SK-N-SH treated with all-trans-retinoic acid at 6 μM for 48 hours (cell line): ENCODE measurements around the gene NACAD.

Source experiments
- ATAC-seq: fragments of 200-7000 bp; cut with Tn5 transposase; 3 replicates; pipeline ENCODE4 v1.9.1; 2020; ENCODE audit warnings: mild to moderate bottlenecking, moderate library complexity
- ARNTL ChIP-seq: fragments of 450-650 bp; formaldehyde crosslinking; IDR thresholded peaks from 2 replicates; pipeline ENCODE4 v1.5.0; 2020; ENCODE audit warnings: low read depth, mild to moderate bottlenecking, moderate library complexity, borderline replicate concordance
- BACH2 ChIP-seq: fragments of 250-450 bp; sonication (Bioruptor Pico); IDR thresholded peaks from 2 replicates; pipeline ENCODE4 v1.9.0; 2021; ENCODE audit warnings: mild to moderate bottlenecking, borderline replicate concordance
- CSDC2 ChIP-seq: fragments of 250-450 bp; sonication (Bioruptor Pico); IDR thresholded peaks from 2 replicates; pipeline ENCODE4 v1.5.0; 2020; ENCODE audit warnings: mild to moderate bottlenecking, moderate library complexity
- ISL1 ChIP-seq: fragments of 250-450 bp; sonication (Bioruptor Pico); IDR thresholded peaks from 2 replicates; pipeline ENCODE4 v2.1.2; 2022; ENCODE audit warnings: mild to moderate bottlenecking, moderate library complexity
- OSR1 ChIP-seq: fragments of 250-450 bp; sonication (Bioruptor Pico); IDR thresholded peaks from 2 replicates; pipeline ENCODE4 v1.8.0; 2022; ENCODE audit warnings: moderate library complexity, mild to moderate bottlenecking, inconsistent platforms
- PATZ1 ChIP-seq: fragments of 250-450 bp; sonication (Bioruptor Pico); IDR thresholded peaks from 2 replicates; pipeline ENCODE4 v1.8.0; 2020; ENCODE audit warnings: mild to moderate bottlenecking, moderate library complexity, borderline replicate concordance
- PPARA ChIP-seq: fragments of 250-450 bp; sonication (Bioruptor Pico); IDR thresholded peaks from 2 replicates; pipeline ENCODE4 v1.5.0; 2020; ENCODE audit warnings: mild to moderate bottlenecking, borderline replicate concordance
- RARB ChIP-seq: fragments of 250-450 bp; sonication (Bioruptor Pico); IDR thresholded peaks from 2 replicates; pipeline ENCODE4 v1.8.0; 2021; ENCODE audit warnings: mild to moderate bottlenecking, moderate library complexity
- SNAI2 ChIP-seq: fragments of 250-450 bp; sonication (Bioruptor Pico); IDR thresholded peaks from 2 replicates; pipeline ENCODE4 v1.5.0; 2020; ENCODE audit warnings: mild to moderate bottlenecking, moderate library complexity
- TCF4 ChIP-seq: fragments of 250-450 bp; sonication (Bioruptor Pico); IDR thresholded peaks from 2 replicates; pipeline ENCODE4 v1.8.0; 2021; ENCODE audit warnings: mild to moderate bottlenecking, moderate library complexity, borderline replicate concordance
- TOX ChIP-seq: fragments of 250-450 bp; sonication (Bioruptor Pico); IDR thresholded peaks from 2 replicates; pipeline ENCODE4 v1.8.0; 2021; ENCODE audit warnings: mild to moderate bottlenecking, moderate library complexity, borderline replicate concordance
- TSHZ2 ChIP-seq: fragments of 250-450 bp; sonication (Bioruptor Pico); IDR thresholded peaks from 2 replicates; pipeline ENCODE4 v1.5.0; 2020; ENCODE audit warnings: mild to moderate bottlenecking, moderate library complexity
- ZC3H10 ChIP-seq: fragments of 250-450 bp; sonication (Bioruptor Pico); IDR thresholded peaks from 2 replicates; pipeline ENCODE4 v1.5.1; 2021; ENCODE audit warnings: mild to moderate bottlenecking, moderate library complexity
- ZFP3 ChIP-seq: fragments of 250-450 bp; sonication (Bioruptor Pico); IDR thresholded peaks from 2 replicates; pipeline ENCODE4 v1.5.0; 2020; ENCODE audit warnings: mild to moderate bottlenecking, moderate library complexity
- ZNF565 ChIP-seq: fragments of 450-650 bp; formaldehyde crosslinking; conservative IDR thresholded peaks from 2 replicates; pipeline ENCODE4 v1.5.0; 2020; ENCODE audit warnings: low read depth, mild to moderate bottlenecking, moderate library complexity
- ZNF70 ChIP-seq: fragments of 450-650 bp; formaldehyde crosslinking; IDR thresholded peaks from 2 replicates; pipeline ENCODE4 v1.5.0; 2020; ENCODE audit warnings: mild to moderate bottlenecking, moderate library complexity
- TF ChIP-seq, protein P1 (sequence below): fragments of 250-450 bp; sonication (Bioruptor Pico); IDR thresholded peaks from 2 replicates; pipeline ENCODE4 v1.5.1; 2020; ENCODE audit warnings: low read depth, mild to moderate bottlenecking, moderate library complexity
- TF ChIP-seq, protein P2 (sequence below): fragments of 250-450 bp; sonication (Bioruptor Pico); IDR thresholded peaks from 2 replicates; pipeline ENCODE4 v1.5.1; 2021; ENCODE audit warnings: mild to moderate bottlenecking, moderate library complexity
- TF ChIP-seq, protein P3 (sequence below): fragments of 250-450 bp; sonication (Bioruptor Pico); IDR thresholded peaks from 2 replicates; pipeline ENCODE4 v1.8.0; 2021; ENCODE audit warnings: low read depth, mild to moderate bottlenecking, moderate library complexity, borderline replicate concordance

The NACAD gene

GRCh38 chr7:45132708-45133320 lies 44.0 kb upstream of the NACAD start (continued):
- no peak for TF ChIP-seq ZC3H10

GRCh38 chr7:45131891-45132290 lies 43.1 kb upstream of the NACAD start:
- no peak for ATAC-seq
- TF ChIP-seq PATZ1 (no peak), TCF4 (CRISPR knock-in tag) (no peak), CSDC2 (CRISPR knock-in tag) (no peak), ZNF565 (CRISPR knock-in tag) (no peak), SNAI2 (no peak)

DNA sequence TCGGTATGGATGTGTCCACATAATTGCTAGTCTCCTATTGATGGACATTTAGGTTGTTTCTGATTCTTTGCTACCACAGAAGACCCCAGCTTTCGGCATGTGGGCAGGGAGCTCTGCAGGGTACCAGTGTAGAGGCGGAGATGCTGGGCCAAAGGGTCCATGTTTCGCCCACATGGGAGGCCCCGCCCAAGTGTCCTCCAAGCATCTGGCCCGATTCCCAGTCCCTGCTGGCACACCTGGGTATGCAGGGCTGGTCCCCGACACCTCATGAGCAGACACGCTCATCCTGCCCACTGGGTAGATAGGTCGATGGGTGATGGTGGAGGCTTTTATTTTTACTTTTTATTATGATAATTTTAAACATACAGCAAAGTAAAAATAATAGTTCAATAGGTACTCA lies 42.1 kb upstream of the NACAD start:
- no peak for TF ChIP-seq ZNF70
- no peak for TF ChIP-seq CSDC2 (CRISPR knock-in tag)
- TF ChIP-seq, protein P1, sequence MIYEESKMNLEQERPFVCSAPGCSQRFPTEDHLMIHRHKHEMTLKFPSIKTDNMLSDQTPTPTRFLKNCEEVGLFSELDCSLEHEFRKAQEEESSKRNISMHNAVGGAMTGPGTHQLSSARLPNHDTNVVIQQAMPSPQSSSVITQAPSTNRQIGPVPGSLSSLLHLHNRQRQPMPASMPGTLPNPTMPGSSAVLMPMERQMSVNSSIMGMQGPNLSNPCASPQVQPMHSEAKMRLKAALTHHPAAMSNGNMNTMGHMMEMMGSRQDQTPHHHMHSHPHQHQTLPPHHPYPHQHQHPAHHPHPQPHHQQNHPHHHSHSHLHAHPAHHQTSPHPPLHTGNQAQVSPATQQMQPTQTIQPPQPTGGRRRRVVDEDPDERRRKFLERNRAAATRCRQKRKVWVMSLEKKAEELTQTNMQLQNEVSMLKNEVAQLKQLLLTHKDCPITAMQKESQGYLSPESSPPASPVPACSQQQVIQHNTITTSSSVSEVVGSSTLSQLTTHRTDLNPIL = no peak
- TF ChIP-seq ZC3H10 = no peak
- no peak for TF ChIP-seq TCF4 (CRISPR knock-in tag)
- no peak for TF ChIP-seq PATZ1
- TF ChIP-seq ARNTL (CRISPR knock-in tag) = no peak
- TF ChIP-seq OSR1 (CRISPR knock-in tag) = no peak
- no peak for TF ChIP-seq ZFP3
- TF ChIP-seq TSHZ2 = no peak
- TF ChIP-seq RARB = no peak
- TF ChIP-seq ISL1 (CRISPR knock-in tag) = no peak
- no peak for TF ChIP-seq TOX (CRISPR knock-in tag)
- TF ChIP-seq, protein P2, sequence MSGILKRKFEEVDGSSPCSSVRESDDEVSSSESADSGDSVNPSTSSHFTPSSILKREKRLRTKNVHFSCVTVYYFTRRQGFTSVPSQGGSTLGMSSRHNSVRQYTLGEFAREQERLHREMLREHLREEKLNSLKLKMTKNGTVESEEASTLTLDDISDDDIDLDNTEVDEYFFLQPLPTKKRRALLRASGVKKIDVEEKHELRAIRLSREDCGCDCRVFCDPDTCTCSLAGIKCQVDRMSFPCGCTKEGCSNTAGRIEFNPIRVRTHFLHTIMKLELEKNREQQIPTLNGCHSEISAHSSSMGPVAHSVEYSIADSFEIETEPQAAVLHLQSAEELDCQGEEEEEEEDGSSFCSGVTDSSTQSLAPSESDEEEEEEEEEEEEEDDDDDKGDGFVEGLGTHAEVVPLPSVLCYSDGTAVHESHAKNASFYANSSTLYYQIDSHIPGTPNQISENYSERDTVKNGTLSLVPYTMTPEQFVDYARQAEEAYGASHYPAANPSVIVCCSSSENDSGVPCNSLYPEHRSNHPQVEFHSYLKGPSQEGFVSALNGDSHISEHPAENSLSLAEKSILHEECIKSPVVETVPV = no peak
- TF ChIP-seq, protein P3, sequence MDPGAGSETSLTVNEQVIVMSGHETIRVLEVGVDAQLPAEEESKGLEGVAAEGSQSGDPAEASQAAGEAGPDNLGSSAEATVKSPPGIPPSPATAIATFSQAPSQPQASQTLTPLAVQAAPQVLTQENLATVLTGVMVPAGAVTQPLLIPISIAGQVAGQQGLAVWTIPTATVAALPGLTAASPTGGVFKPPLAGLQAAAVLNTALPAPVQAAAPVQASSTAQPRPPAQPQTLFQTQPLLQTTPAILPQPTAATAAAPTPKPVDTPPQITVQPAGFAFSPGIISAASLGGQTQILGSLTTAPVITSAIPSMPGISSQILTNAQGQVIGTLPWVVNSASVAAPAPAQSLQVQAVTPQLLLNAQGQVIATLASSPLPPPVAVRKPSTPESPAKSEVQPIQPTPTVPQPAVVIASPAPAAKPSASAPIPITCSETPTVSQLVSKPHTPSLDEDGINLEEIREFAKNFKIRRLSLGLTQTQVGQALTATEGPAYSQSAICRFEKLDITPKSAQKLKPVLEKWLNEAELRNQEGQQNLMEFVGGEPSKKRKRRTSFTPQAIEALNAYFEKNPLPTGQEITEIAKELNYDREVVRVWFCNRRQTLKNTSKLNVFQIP (CRISPR knock-in tag) = no peak
- no peak for TF ChIP-seq BACH2 (CRISPR knock-in tag)
- no peak for TF ChIP-seq PPARA
- no peak for ATAC-seq
